ENCODE data around the gene FRMD4B. TPM values are rescaled to one million over a fixed set of nuclear protein-coding genes. Genes with fewer than 3 reads are reported as not detected.

FRMD4B gene
- total RNA-seq, 4 donors from 2014 or later, result 37.5 to 66.2 (median 62.5) TPM

- 30 to 36% methylated on average over 6 of the region's 6 CpGs for WGBS, 2 donors
- no peaks in the 10 kb centered on the region for H3K9me3 ChIP-seq
- DNase-seq, result no peak
- no peaks in the 10 kb centered on the region for H3K27me3 ChIP-seq
- intact Hi-C loops (cut with DNase I), result no loop called here
- peak overlapping the region; percentile 70 to 90 (median 84) for H3K27ac ChIP-seq
- H3K4me3 ChIP-seq, result peak overlapping the region; percentile 30 to 68 (median 54)
- peaks cover 4 to 52% (median 4%) of the 10 kb centered on the region in 3 donors for H3K4me1 ChIP-seq
- H3K36me3 ChIP-seq, result peaks cover 0 to 32% (median 0%) of the 10 kb centered on the region in 3 donors
- no peak for TF ChIP-seq POLR2A (IDR thresholded peaks at IDR 0.05)
- no peak for TF ChIP-seq CTCF (IDR thresholded peaks at IDR 0.05)
Observed at GRCh38 chr3:69199942-69200341, 185.9 kb downstream of the FRMD4B start.

DNA sequence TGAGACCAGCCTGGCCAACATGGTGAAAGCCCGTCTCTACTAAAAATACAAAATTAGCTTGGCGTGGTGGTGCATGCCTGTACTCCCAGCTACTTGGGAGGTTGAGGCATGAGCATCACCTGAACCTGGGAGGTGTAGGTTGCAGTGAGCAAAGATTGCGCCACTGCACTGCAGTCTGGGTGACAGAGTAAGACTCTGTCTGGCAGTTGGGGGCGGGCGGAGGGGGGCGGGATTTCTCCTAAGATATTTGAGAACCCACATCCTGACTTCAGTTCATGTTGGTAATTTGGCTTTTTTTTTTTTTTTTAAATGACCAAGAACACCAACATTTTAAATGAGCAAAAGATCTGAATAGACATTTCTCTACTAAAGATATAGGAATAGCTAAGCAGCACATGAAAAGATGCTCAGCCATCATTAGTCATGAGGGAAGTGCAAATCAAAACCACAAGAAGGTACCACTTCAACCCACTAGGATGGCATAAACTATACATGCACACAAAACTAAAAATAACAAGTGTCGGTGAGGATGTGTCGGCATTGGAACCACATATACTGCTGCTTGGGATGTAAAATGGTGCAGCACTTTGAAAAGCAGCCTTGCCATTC, 187.9 kb downstream of the FRMD4B start:
- peaks cover 0 to 36% (median 4%) of the 10 kb centered on the region in 3 donors for H3K4me1 ChIP-seq
- TF ChIP-seq CTCF (IDR thresholded peaks at IDR 0.05) (no peak), POLR2A (IDR thresholded peaks at IDR 0.05) (no peak)
- H3K27ac ChIP-seq, result peak overlapping the region in 1 of 4 donors; percentile 90
- no peaks in the 10 kb centered on the region for H3K27me3 ChIP-seq
- DNase-seq, result no peak
- intact Hi-C loops (cut with DNase I), result no loop called here
- H3K4me3 ChIP-seq, result peak overlapping the region; percentile 30 to 68 (median 54)
- 83 to 91% methylated on average over 8 of the region's 8 CpGs for WGBS, 2 donors
- H3K9me3 ChIP-seq, result no peaks in the 10 kb centered on the region
- peaks cover 0 to 51% (median 0%) of the 10 kb centered on the region in 3 donors for H3K36me3 ChIP-seq

DNA sequence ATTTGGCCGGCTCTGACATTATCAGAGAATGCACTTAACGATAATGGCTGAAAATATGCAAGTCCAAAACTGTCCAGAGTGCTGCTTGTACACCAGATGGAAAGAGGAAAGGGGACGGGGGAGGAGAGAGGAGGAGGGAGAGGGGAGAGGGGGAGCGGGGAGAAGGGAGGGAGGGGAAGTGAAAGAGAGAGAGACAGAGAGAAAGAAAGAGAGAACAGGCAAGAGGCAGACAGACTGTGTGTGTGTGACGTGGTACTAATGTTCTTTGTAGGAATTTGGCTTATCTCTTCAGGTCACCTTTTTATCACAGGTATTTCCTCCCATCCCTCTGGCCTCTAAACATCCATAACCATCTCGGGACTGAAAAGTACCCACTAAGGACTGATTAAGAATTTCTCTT, 188.4 kb downstream of the FRMD4B start:
- Histone ChIP-seq H3K36me3 (peaks cover 0 to 57% (median 0%) of the 10 kb centered on the region in 3 donors), H3K27ac (no peak overlapping the region), H3K4me3 (no peak overlapping the region), H3K9me3 (no peaks in the 10 kb centered on the region), H3K4me1 (peaks cover 0 to 36% (median 4%) of the 10 kb centered on the region in 3 donors), H3K27me3 (no peaks in the 10 kb centered on the region)
- no peak for DNase-seq
- 61 to 80% methylated on average over 6 of the region's 6 CpGs for WGBS, 2 donors
- TF ChIP-seq CTCF (IDR thresholded peaks at IDR 0.05) (no peak), POLR2A (IDR thresholded peaks at IDR 0.05) (no peak)
- intact Hi-C loops (cut with DNase I), result no loop called here

GRCh38 chr3:69196876-69197275, 189.0 kb downstream of the FRMD4B start:
- H3K27ac ChIP-seq, result no peak overlapping the region
- WGBS, 2 donors, result 72 to 86% methylated on average over 3 of the region's 3 CpGs
- no peaks in the 10 kb centered on the region for H3K27me3 ChIP-seq
- H3K4me3 ChIP-seq, result no peak overlapping the region
- no peak for DNase-seq
- intact Hi-C loops (cut with DNase I), result no loop called here
- H3K4me1 ChIP-seq, result peaks cover 0 to 33% (median 4%) of the 10 kb centered on the region in 3 donors
- TF ChIP-seq CTCF (IDR thresholded peaks at IDR 0.05) (no peak), POLR2A (IDR thresholded peaks at IDR 0.05) (no peak)
- H3K9me3 ChIP-seq, result no peaks in the 10 kb centered on the region
- H3K36me3 ChIP-seq, result peaks cover 0 to 63% (median 0%) of the 10 kb centered on the region in 3 donors

DNA sequence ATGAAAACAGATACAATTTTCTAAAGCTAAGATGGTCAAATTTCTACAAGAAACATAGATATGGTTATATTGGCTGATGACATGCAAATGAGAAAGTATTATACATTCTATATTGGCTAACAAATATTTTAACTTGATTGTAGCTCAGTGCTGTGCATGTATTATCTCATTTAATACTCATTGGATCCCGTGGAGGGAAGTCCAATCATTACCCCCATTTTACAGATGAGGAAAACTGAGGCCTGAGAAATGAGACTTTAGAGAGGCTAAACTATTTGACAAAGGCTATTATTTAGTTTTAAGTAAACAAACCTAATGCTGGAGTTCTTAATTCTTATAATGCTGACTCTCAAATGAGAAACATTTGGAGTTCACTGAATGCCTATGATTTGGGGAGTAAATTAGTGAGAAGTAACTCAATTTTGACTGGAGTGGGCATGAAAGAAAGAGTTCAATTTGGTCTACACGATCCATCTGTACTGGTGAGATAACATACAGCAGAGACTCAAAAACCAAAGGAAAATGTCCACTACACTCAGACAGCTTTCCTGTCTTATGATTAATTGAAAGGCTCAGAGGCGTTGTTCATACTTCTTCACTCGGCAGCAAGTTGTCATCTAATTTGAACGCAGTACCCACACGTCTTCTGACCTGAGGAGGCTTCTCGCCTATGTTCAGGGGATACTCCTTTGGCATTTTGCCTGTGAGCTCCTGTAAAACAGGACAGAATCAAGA, 191.3 kb downstream of the FRMD4B start:
- peaks cover 0 to 19% (median 0%) of the 10 kb centered on the region in 3 donors for H3K4me1 ChIP-seq
- TF ChIP-seq POLR2A (IDR thresholded peaks at IDR 0.05), result no peak
- no peak for TF ChIP-seq CTCF (IDR thresholded peaks at IDR 0.05)
- H3K36me3 ChIP-seq, result peaks cover 0 to 86% (median 0%) of the 10 kb centered on the region in 3 donors
- H3K4me3 ChIP-seq, result no peak overlapping the region
- intact Hi-C loops (cut with DNase I), result no loop called here
- no peak overlapping the region for H3K27ac ChIP-seq
- DNase-seq, result no peak
- WGBS, 2 donors, result 65 to 67% methylated on average over 7 of the region's 7 CpGs
- H3K9me3 ChIP-seq, result no peaks in the 10 kb centered on the region
- H3K27me3 ChIP-seq, result no peaks in the 10 kb centered on the region
